Stimulated activated CD8-positive, alpha-beta memory T cell treated with anti-CD3 and anti-CD28 coated beads, Interleukin-7, amount 100 ng/mL, for 48 hours (primary cell): ENCODE data around the gene SMIM27.
"Not testable (repeated sequence)": the region's sequence is repeated elsewhere in the genome, so short reads cannot be mapped to it uniquely, and the experiment has no call there.

ENCODE experiments used
- DNase-seq, 2 donors: peaks; one replicate each; pipeline ENCODE4 v3.0.0-alpha.2; 2020; ENCODE audit warnings: low read depth in 1 of 2; ENCODE audit errors: extremely low read depth in 1 of 2

Gene SMIM27

DNA sequence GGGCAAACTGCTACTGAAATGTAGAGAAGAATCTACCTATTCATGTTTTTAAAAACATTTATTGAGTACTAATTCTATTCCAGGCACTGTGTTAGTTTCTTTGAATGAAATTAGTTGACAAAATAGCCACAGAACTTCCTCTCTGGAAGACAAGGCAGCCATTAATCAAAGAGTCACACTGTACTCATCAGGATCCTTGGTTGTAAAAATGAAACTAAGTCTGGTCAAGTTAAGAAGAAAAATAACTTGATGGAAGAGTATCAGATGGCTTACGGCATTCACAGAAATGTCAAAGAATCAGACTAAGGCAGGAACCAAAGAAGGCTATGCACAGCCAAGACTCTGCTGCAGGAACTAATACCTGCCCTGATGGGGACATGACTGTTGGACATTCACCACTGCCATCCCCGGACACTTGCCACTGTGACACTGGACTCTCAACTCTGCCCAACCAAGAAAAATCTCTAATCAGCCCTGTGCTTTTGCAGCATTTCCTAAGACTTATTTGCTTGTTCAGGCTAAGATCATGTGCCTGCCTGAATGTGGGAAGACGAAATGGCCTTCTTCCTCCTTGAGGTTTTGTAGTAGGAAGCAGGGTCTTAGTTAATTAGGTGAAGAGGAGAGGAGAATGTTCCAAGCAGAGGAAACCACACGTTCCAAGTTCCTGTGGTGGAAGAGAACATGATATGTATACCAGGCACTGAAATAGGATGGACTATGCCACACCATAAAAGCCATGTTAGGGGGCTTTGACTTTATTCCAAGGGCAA is 44.2 kb downstream of the SMIM27 start:
- DNase-seq = no peak

DNA sequence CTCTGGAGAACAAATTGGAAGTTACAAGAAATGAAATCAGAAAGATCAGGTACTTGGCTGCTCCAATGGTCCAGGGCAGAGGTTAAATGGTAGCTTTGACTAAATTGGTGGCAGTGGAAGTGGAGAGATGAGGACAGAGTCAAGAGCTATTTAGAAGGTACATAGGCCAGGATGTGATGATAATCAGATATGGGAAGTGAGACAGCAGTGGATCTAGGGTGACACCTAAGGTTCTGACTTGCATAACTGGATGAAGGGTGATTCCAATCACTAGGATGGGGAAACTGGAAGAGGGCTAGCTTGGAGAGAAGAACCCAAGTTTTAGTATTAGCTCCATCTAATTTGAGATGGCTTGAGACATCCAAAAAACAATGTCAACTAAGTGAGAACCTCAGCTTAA is 44.8 kb downstream of the SMIM27 start:
- DNase-seq = no peak

DNA sequence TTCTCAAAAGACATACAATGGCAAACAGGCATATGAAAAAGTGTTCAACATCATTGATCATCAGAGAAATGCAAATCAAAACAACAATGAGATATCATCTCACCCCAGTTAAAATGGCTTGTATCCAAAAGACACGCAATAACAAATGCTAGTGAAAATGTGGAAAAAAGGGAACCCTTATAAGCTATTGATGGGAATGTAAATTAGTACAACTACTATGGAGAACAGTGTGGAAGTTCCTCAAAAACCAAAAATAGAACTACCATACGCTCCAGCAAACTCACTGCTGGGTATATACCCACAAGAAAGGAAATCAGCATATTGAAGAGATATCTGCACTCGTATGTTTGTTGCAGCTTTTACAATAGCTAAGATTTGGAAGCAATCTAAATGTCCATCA is 46.9 kb downstream of the SMIM27 start:
- DNase-seq = not testable (repeated sequence)
